ENCODE measurements around the gene PTPN3. TPM values are rescaled to one million over a fixed set of nuclear protein-coding genes. Genes with fewer than 3 reads are reported as not detected.

The PTPN3 gene
- total RNA-seq, 1 experiment from 2014 or later, result 20.8 TPM

GRCh38 chr9:109499631-109500410 lies 1.7 kb upstream of the PTPN3 start (continued):
- TF ChIP-seq CTCF (IDR thresholded peaks at IDR 0.05 in 2 of 3, conservative IDR thresholded peaks at IDR 0.05 in 1 of 3; ENCODE audit: borderline replicate concordance in 1 of 3, insufficient read depth in 1 of 3, low read depth in 2 of 3, low read length in 2 of 3), result no peak
- peak; percentile 67 for TF ChIP-seq POLR2AphosphoS5 (IDR thresholded peaks at IDR 0.05; ENCODE audit: low read depth, low read length)
- peak; percentile 76 for TF ChIP-seq SP1 (IDR thresholded peaks at IDR 0.05; ENCODE audit: low read depth)
- TF ChIP-seq ZBTB33 (IDR thresholded peaks at IDR 0.05; ENCODE audit: extremely low read depth, insufficient replicate concordance, low read length), result no peak
- TF ChIP-seq CEBPB (IDR thresholded peaks at IDR 0.05; ENCODE audit: low read depth), result no peak
- TF ChIP-seq POLR2A (IDR thresholded peaks at IDR 0.05; ENCODE audit: borderline replicate concordance, extremely low read depth, insufficient read depth, insufficient read length), result no peak
- TF ChIP-seq JUND (IDR thresholded peaks at IDR 0.05), result no peak; the same call in 1 of the 2 replicates
- TF ChIP-seq EGR1 (IDR thresholded peaks at IDR 0.05; ENCODE audit: low read depth), result no peak; the same call in 1 of the 2 replicates
- no peak for TF ChIP-seq ATF3 (IDR thresholded peaks at IDR 0.05)
- TF ChIP-seq RAD21 (IDR thresholded peaks at IDR 0.05; ENCODE audit: low read depth), result no peak
- peak; percentile 27; the same call in 1 of the 2 replicates for TF ChIP-seq MAX (IDR thresholded peaks at IDR 0.05)

Measured in HCT116 (cell line).